ENCODE results near the gene SMYD5. TPM values are rescaled to one million over a fixed set of nuclear protein-coding genes. Genes with fewer than 3 reads are reported as not detected.
A peak's percentile ranks its signal among the peaks of the same experiment; 100 is the strongest.

SMYD5 gene
- total RNA-seq, 1 donor from 2014 or later = 18.4 TPM

DNA sequence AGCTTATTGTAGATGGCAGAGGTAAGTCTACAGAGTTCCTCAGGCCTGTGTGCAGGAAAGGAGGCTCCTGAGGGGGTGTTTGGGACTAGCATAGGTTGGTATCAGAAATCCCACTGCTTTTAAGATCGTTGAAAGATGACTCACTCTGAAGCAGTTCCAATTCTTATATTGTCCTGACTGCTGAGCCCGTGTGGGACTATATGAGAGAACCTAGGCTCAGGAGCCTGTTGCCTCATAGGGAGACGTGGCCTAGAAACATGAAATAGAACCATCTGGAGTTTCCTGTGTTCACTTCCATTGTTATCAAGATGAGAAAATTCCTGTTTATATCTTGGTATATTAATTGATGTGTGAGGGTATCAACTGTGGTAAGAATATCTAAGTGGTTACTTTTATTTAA lies 25.7 kb downstream of the SMYD5 start:
- H3K27me3 ChIP-seq (ENCODE audit: control insufficient read depth, insufficient read depth, low read length) = no peaks in the 10 kb centered on the region
- TF ChIP-seq, protein P1, sequence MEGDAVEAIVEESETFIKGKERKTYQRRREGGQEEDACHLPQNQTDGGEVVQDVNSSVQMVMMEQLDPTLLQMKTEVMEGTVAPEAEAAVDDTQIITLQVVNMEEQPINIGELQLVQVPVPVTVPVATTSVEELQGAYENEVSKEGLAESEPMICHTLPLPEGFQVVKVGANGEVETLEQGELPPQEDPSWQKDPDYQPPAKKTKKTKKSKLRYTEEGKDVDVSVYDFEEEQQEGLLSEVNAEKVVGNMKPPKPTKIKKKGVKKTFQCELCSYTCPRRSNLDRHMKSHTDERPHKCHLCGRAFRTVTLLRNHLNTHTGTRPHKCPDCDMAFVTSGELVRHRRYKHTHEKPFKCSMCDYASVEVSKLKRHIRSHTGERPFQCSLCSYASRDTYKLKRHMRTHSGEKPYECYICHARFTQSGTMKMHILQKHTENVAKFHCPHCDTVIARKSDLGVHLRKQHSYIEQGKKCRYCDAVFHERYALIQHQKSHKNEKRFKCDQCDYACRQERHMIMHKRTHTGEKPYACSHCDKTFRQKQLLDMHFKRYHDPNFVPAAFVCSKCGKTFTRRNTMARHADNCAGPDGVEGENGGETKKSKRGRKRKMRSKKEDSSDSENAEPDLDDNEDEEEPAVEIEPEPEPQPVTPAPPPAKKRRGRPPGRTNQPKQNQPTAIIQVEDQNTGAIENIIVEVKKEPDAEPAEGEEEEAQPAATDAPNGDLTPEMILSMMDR (IDR thresholded peaks at IDR 0.05; ENCODE audit: insufficient read depth, low read length, severe bottlenecking) = no peak
- no peak overlapping the region for H3K4me3 ChIP-seq (ENCODE audit: low read depth, low read length)
- peak; percentile 25 for DNase-seq (ENCODE audit: low read depth)
- H3K36me3 ChIP-seq (ENCODE audit: control insufficient read depth, insufficient read depth, low read length) = peaks cover 8% of the 10 kb centered on the region
- FAIRE-seq = no peak

DNA sequence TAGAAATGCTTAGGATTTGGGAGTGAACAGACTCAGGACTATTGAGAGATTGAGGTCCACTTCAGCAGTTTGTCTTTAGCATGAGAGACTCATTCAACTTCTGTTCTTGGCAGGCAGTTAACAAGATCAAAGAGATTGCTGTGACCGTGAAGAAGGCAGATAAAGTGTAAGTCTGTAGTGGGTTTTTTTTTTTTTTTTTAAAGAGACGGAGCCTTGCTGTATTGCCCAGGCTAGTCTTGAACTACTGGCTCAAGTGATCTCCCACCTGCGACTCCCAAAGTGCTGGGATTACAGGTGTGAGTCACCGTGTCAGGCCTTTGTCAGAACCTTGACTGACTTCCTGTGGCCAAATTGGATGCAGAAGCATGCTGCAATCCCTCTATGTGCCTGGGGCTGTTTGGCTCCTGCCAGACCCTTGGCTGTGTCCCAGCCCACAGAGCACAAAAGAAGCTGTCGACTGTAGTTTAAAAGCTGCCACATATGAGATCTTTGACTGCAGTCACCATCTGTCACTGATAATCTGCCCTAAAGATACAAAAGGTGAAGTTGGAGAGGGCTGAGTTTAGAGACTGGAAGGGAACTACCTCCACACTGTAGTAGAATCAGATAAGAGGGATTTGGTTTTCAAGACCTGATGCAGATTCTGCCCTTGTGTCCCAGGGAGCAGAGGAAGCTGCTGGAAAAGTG lies 30.0 kb downstream of the SMYD5 start:
- FAIRE-seq = no peak
- DNase-seq (ENCODE audit: low read depth) = peak; percentile 92
- no peak overlapping the region for H3K4me3 ChIP-seq (ENCODE audit: low read depth, low read length)
- no peaks in the 10 kb centered on the region for H3K27me3 ChIP-seq (ENCODE audit: control insufficient read depth, insufficient read depth, low read length)
- peaks cover 33% of the 10 kb centered on the region for H3K36me3 ChIP-seq (ENCODE audit: control insufficient read depth, insufficient read depth, low read length)
- TF ChIP-seq, protein P1 (IDR thresholded peaks at IDR 0.05; ENCODE audit: insufficient read depth, low read length, severe bottlenecking) = no peak

DNA sequence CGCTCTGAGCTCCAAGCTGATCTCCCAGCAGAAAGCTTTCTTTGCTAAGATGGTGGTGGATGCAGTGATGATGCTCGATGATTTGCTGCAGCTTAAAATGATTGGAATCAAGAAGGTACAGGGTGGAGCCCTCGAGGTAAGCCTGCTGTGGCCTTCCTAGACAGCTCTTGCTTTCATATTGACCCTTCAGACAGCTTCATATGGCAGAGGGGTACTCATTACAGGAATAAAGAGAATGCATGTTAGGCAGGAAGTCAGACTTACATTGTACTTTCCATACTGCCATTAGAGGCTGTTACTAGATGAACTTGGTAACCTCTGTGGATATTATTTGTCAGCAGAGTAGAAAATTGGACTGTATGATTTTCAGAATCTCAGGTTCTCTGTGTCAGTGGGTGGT lies 30.5 kb downstream of the SMYD5 start:
- no peak for DNase-seq (ENCODE audit: low read depth)
- no peak overlapping the region for H3K4me3 ChIP-seq (ENCODE audit: low read depth, low read length)
- peaks cover 33% of the 10 kb centered on the region for H3K36me3 ChIP-seq (ENCODE audit: control insufficient read depth, insufficient read depth, low read length)
- TF ChIP-seq, protein P1 (IDR thresholded peaks at IDR 0.05; ENCODE audit: insufficient read depth, low read length, severe bottlenecking) = no peak
- FAIRE-seq = no peak
- H3K27me3 ChIP-seq (ENCODE audit: control insufficient read depth, insufficient read depth, low read length) = no peaks in the 10 kb centered on the region

DNA sequence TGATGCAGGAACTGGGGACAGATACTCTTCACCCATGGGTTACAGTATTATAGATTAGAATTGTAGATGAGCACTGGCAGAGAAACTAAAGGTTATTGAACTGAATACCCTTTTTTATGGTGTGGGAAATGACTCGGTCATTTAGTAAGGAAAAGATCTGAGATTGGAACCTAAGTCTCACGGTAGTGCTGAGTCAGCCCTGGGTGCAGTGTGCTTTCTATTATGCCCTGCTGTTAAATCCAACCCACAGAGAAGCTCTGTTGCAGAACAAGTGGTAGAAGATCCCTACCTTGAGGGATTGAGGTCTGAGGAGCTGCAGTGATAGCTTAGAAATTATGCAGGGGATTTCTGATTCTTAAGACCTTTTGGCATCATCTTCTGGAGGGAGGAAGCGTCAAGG lies 32.8 kb downstream of the SMYD5 start:
- no peak overlapping the region for H3K4me3 ChIP-seq (ENCODE audit: low read depth, low read length)
- FAIRE-seq (no peak), DNase-seq (ENCODE audit: low read depth) (no peak)
- TF ChIP-seq, protein P1 (IDR thresholded peaks at IDR 0.05; ENCODE audit: insufficient read depth, low read length, severe bottlenecking) = no peak
- H3K36me3 ChIP-seq (ENCODE audit: control insufficient read depth, insufficient read depth, low read length) = peaks cover 47% of the 10 kb centered on the region
- H3K27me3 ChIP-seq (ENCODE audit: control insufficient read depth, insufficient read depth, low read length) = no peaks in the 10 kb centered on the region

DNA sequence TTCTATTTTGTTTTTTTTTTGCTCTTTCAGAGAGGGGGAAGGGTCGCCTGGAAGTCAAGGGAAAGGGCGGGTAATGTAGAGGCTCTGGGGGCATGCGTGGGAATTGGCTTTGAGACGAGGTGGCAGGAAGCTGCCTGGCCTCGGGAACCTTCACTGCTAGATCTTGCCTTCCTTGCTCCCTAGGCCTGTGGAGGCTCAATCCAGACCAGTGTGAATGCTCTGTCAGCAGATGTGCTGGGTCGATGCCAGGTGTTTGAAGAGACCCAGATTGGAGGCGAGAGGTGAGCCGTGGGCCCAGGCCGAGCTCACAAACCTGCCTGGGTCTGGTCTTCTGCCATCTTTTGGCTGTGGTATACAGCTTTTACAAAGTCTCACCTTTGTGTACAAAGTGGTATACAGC lies 35.6 kb downstream of the SMYD5 start:
- Histone ChIP-seq H3K4me3 (ENCODE audit: low read depth, low read length) (no peak overlapping the region), H3K27me3 (ENCODE audit: control insufficient read depth, insufficient read depth, low read length) (no peaks in the 10 kb centered on the region), H3K36me3 (ENCODE audit: control insufficient read depth, insufficient read depth, low read length) (peaks cover 52% of the 10 kb centered on the region)
- FAIRE-seq (no peak), DNase-seq (ENCODE audit: low read depth) (no peak)
- TF ChIP-seq, protein P1 (IDR thresholded peaks at IDR 0.05; ENCODE audit: insufficient read depth, low read length, severe bottlenecking) = no peak

Data from bronchial epithelial cell (primary cell).